ENCODE measurements around the gene PTPRK. TPM values are rescaled to one million over a fixed set of nuclear protein-coding genes. Genes with fewer than 3 reads are reported as not detected.
A peak's percentile ranks its signal among the peaks of the same experiment; 100 is the strongest.

The PTPRK gene
- total RNA-seq, 1 donor = 70.2 TPM

DNA sequence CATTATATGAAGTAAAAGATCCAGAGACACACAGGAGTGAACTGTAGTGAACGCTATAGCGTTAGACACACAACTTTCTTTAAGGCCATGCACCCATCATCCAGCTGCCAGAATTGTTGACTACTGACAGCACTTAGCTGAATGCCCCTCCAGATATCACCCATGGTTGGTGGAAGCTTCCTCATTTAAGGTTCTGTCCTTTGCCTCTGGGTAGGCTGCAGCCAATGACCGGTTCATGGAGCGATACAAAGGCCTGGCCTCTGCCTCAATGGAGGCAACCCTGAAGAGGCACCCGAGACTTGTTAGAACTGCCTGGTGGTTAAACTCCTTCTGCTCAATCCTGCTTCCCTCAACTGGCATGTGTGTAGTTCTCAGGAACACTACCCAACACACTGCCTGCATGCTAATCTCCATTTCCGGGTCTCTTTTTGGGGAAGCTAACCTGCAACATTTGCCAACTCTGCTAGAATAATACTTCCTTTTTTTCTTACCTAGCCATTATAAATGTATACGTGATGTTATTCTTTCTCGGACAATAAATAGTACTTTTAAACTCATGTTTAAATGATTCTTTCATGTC is 569.7 kb downstream of the PTPRK start:
- TF ChIP-seq, protein P1, sequence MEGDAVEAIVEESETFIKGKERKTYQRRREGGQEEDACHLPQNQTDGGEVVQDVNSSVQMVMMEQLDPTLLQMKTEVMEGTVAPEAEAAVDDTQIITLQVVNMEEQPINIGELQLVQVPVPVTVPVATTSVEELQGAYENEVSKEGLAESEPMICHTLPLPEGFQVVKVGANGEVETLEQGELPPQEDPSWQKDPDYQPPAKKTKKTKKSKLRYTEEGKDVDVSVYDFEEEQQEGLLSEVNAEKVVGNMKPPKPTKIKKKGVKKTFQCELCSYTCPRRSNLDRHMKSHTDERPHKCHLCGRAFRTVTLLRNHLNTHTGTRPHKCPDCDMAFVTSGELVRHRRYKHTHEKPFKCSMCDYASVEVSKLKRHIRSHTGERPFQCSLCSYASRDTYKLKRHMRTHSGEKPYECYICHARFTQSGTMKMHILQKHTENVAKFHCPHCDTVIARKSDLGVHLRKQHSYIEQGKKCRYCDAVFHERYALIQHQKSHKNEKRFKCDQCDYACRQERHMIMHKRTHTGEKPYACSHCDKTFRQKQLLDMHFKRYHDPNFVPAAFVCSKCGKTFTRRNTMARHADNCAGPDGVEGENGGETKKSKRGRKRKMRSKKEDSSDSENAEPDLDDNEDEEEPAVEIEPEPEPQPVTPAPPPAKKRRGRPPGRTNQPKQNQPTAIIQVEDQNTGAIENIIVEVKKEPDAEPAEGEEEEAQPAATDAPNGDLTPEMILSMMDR (IDR thresholded peaks at IDR 0.05; ENCODE audit: insufficient read depth, low read length) = no peak
- DNase-seq (ENCODE audit: low read depth) = no peak
- no peak overlapping the region for H3K4me3 ChIP-seq (ENCODE audit: low read depth, low read length)

DNA sequence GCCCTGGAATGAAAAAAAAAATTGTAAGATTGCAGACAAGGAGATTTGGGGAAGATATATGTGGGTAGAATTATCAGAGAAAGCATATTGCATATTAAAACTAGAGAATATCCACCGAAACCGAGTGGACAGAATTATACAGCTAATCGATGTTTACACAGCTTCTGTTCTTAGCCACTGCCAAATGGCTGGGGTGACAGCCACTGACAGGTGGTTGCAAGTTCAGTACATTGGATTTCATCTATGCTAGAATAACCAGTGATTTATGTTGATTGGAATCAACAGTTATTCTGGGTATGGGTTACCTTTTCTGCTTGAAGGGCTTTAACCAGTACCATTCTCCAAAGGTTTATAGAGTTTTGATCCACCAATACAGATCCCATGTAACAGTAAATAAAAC is 571.1 kb downstream of the PTPRK start:
- TF ChIP-seq, protein P1 (IDR thresholded peaks at IDR 0.05; ENCODE audit: insufficient read depth, low read length) = no peak
- no peak for DNase-seq (ENCODE audit: low read depth)
- H3K4me3 ChIP-seq (ENCODE audit: low read depth, low read length) = no peak overlapping the region

DNA sequence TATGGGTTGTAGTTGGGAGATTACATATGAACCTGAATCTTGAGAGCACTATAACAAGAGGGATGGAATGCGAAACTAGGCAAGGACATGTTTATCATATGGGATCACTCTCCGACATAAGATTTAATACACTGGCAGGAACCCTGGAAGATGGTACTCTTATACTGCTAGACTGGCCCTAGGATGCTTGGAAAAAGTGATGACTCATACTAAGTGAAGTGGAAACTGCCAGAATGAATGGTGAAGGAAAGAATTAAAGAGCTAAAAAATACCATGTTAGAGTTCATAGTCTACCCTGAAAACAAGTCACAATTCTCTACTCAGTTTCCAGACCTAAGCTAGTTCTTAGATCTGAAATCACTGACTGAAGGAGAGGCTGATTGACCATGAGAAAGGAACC is 574.0 kb downstream of the PTPRK start:
- no peak for DNase-seq (ENCODE audit: low read depth)
- TF ChIP-seq, protein P1 (IDR thresholded peaks at IDR 0.05; ENCODE audit: insufficient read depth, low read length) = no peak
- no peak overlapping the region for H3K4me3 ChIP-seq (ENCODE audit: low read depth, low read length)

DNA sequence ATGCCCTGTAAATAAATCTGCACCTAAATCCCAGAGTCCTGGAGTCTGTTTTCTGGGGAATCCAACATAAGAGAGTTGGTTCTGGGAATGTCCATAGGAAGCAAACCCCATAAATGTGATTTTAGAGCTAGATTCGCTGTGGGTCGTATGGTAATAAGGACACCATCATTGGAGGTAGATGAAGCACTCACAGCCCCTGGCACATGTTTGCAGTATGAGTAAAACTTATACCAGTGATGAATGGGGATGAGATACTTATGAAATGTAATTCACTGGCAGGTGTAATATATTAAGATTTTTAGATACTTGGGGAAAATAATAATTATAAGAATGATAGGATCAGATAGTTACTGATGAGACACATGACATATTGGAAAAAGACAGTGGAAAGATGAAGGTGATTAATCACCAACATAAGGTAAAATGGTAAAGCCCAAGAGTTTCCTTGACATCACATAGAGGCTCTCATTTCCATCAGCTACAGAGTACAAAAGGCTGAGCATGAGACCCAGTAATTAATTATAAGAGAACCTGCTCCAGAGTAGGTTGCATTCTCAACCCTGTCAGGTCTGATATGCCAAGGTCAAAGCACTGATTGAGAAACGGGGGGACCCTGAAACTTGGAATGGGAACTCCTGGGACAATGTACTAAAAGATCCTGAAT is 574.8 kb downstream of the PTPRK start:
- TF ChIP-seq, protein P1 (IDR thresholded peaks at IDR 0.05; ENCODE audit: insufficient read depth, low read length) = no peak
- no peak overlapping the region for H3K4me3 ChIP-seq (ENCODE audit: low read depth, low read length)
- no peak for DNase-seq (ENCODE audit: low read depth)

DNA sequence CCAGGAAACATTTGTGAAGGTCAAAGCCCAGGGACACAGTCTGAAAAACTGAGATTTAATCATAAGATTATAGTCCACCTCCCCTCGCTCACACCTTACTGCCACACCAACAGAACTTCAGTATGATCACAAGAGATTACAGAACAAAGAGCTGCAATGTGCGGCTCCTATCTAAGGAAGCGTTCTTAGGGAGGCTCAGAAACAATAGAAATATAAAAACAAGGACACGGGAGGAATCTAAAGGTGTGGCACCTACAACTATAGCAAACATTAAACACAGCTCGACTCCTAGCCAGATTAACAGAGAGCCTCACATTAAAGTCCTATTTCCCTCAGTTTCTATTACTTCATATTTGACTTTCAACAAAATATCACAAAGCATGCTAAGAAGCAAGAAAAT is 579.2 kb downstream of the PTPRK start:
- TF ChIP-seq, protein P1 (IDR thresholded peaks at IDR 0.05; ENCODE audit: insufficient read depth, low read length) = no peak
- H3K4me3 ChIP-seq (ENCODE audit: low read depth, low read length) = no peak overlapping the region
- no peak for DNase-seq (ENCODE audit: low read depth)

DNA sequence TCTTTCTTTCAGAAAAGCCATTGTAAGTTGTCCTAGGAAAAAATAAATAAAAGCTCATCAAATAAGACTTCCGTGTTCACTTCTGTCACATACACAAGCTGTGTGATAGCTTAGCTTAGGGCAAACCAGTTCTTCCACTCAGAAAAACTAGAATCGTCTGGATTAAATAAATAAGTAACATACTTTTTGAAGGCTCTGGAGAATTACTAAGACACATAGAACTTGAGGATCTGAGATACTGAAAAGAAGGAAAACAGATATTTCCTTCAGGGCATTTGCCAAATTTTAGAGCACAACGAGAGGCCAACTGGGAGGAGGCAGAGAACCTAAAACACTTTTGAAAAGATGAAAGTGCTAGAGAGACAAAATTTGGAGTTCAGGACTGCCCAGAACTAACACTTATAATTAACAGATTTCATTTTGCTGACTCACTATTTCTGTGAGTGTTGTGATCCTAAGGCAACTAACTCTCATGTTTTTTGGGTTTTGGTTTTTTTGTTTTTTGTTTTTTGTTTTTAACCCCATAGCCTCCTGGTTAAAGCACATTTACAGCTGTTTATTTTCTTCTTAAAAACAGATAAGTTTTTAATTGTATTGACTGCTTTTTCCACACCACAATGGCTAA is 580.8 kb downstream of the PTPRK start:
- DNase-seq (ENCODE audit: low read depth) = peak; percentile 63
- TF ChIP-seq, protein P1 (IDR thresholded peaks at IDR 0.05; ENCODE audit: insufficient read depth, low read length) = no peak
- H3K4me3 ChIP-seq (ENCODE audit: low read depth, low read length) = no peak overlapping the region
